ENCODE results near the gene RIPK1. TPM values are rescaled to one million over a fixed set of nuclear protein-coding genes. Genes with fewer than 3 reads are reported as not detected.

Gene RIPK1
- total and polyA plus RNA-seq, 9 of the 15 experiments (the other 6 are each of a cell fraction or from before 2014, with no cell fraction given) = 3.8 to 24.9 (median 17.7) TPM

DNA sequence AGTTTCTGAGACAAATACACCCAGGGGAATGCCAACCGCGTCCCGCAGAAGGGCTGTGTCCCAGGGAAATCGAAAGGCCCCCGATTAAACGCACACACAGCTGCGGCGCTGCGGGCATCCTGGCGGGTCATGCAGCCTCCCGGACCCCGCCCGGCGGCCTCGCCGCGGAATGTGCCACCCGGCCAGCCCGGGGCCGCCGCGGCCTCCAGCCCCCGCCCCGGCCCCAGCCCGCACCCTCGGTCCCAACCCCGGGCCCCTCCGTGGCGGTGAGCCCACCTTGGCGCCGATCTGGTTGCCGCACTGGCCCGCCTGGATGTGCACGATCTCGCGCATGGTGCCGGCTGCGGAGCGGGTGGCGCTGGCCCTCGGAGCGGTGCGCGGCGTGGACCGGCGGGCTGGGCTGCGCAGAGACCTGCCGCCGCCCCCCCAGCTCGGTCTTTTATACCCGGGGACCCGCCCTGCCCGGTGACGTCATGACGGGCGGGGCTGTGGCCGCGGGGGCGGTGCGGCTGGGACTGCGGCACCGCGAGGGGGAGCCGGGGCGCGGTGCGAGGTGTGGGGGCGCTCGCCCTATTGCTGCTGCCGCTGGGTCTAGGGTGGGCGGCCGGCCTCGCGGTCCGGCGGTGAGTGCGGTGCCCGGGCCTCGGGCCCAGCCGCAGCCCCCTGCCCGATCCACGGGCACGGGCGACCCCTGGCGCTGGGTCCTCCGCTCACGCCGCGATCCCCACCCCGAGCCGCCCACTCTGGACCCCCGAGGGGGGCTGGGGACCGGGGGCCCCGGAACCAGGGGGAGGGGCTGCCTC, 89.0 kb downstream of the RIPK1 start, which contains the start of gene TUBB2A (continued):
- TF ChIP-seq SMAD4 (CRISPR knock-in tag; conservative IDR thresholded peaks at IDR 0.05) (peak; percentile 94), HDAC1 (IDR thresholded peaks at IDR 0.05) (no peak), ZNF41 (CRISPR knock-in tag; conservative IDR thresholded peaks at IDR 0.05) (no peak), FOXP1 (CRISPR knock-in tag; IDR thresholded peaks at IDR 0.05) (peak; percentile 76; the same call in 1 of the 2 replicates), ATF3 (IDR thresholded peaks at IDR 0.05) (peak; percentile 96), ATF3 (CRISPR knock-in tag; conservative IDR thresholded peaks at IDR 0.05) (peak; percentile 52; the same call in 1 of the 2 replicates), MECOM (CRISPR knock-in tag; IDR thresholded peaks at IDR 0.05) (no peak), TAL1 (IDR thresholded peaks at IDR 0.05) (no peak), ZNF57 (CRISPR knock-in tag; IDR thresholded peaks at IDR 0.05) (no peak), ZBTB40 (IDR thresholded peaks at IDR 0.05) (no peak), ZBTB40 (CRISPR knock-in tag; IDR thresholded peaks at IDR 0.05) (no peak), BRD4 (IDR thresholded peaks at IDR 0.05) (peak; percentile 87; the same call in 1 of the 2 replicates), ZNF24 (IDR thresholded peaks at IDR 0.05) (0 out of 2 replicates have a peak, but pooled peaks have one; percentile 51), RBBP5 (IDR thresholded peaks at IDR 0.05; ENCODE audit: borderline replicate concordance, insufficient read depth, low read length, poor library complexity, severe bottlenecking) (peak; percentile 88), CCAR2 (IDR thresholded peaks at IDR 0.05; ENCODE audit: low read depth, low read length) (no peak), ZNF253 (CRISPR knock-in tag; conservative IDR thresholded peaks at IDR 0.05) (no peak), ZNF217 (CRISPR knock-in tag; IDR thresholded peaks at IDR 0.05) (no peak), ZNF23 (CRISPR knock-in tag; IDR thresholded peaks at IDR 0.05) (no peak), KLF1 (tag; IDR thresholded peaks at IDR 0.05) (peak; percentile 100)
- TF ChIP-seq, protein P1, sequence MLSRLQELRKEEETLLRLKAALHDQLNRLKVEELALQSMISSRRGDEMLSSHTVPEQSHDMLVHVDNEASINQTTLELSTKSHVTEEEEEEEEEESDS (CRISPR knock-in tag; IDR thresholded peaks at IDR 0.05) = no peak
